Measurements from ENCODE around the gene SNAP91.

DNA sequence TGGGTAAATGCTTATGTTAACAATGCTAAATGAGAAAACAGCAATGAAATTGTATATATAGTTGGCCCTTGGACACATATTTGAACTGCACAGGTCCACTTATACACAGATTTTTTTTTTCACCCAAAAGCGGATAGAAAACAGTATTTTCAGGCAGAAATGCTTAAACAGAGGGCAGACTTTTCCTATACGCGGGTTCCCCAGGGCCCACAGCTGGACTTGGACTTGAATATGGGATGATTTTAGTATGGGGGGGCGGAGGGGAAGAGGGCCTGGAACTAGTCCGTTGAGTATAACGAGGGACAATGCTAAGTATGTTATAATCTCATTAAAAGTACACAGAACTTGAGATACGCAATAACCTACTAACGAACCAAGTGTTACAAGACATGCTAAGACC lies 197.6 kb downstream of the SNAP91 start:
- no peak for TF ChIP-seq YY1 (IDR thresholded peaks at IDR 0.05; ENCODE audit: insufficient read depth, insufficient read length)
- TF ChIP-seq ZNF274 (IDR thresholded peaks at IDR 0.05; ENCODE audit: low read depth, low read length), result no peak
- no peak for TF ChIP-seq SUZ12 (IDR thresholded peaks at IDR 0.05; ENCODE audit: extremely low read depth, insufficient read depth, insufficient read length)

Data from NT2/D1 (cell line).